ENCODE results near the gene ITGA2.

- TF ChIP-seq EZH2 (IDR thresholded peaks at IDR 0.05; ENCODE audit: low read length, unreplicated experiment) (no peak), CTCF (conservative IDR thresholded peaks at IDR 0.05; ENCODE audit: low read depth, low read length) (no peak)
Observed at GRCh38 chr5:53039855-53040254, 50.7 kb downstream of the ITGA2 start.
